IMR-90 (cell line): ENCODE results near the gene DOHH. TPM values are rescaled to one million over a fixed set of nuclear protein-coding genes. Genes with fewer than 3 reads are reported as not detected.

Experiments
- ATAC-seq: fragments of 200-7000 bp; cut with Tn5 transposase; 2 replicates; pipeline ENCODE4 v1.9.1; 2020; ENCODE audit warnings: low read depth, mild to moderate bottlenecking, moderate library complexity
- BruUV-seq: library from RNA; stranded (reverse); fragments of 400-500 nt; replicated peaks from 2 replicates; lab custom pipeline; 2021; lab: Mats Ljungman, UMichigan
- CTCF ChIA-PET: fragments of 300-600 bp; formaldehyde crosslinking; extraction: SDS; loops from one replicate; lab custom pipeline; 2021; ENCODE audit warnings: antibody characterized with exemption; lab: Yijun Ruan, JAX
- POLR2A ChIA-PET: fragments of 300-600 bp; sonication (Branson Sonifier 250); formaldehyde crosslinking; loops from one replicate; lab custom pipeline; 2022; ENCODE audit warnings: antibody characterized with exemption; ENCODE audit not compliant: unreplicated experiment; lab: Charles Lee
- DNase-seq: peaks from one replicate; pipeline ENCODE4 v3.0.0; 2013
- H2AFZ ChIP-seq: replicated peaks from 2 replicates; pipeline ENCODE3; 2013; ENCODE audit warnings: low read length, mild to moderate bottlenecking; ENCODE audit not compliant: poor library complexity
- H2AK5ac ChIP-seq: 2 replicates; pipeline ENCODE4 v1.6.1; 2013; ENCODE audit warnings: low read depth, low read length, inconsistent platforms
- H2AK9ac ChIP-seq: replicated peaks from 2 replicates; pipeline ENCODE3; 2013; ENCODE audit warnings: mild to moderate bottlenecking, low read depth, low read length, moderate library complexity; ENCODE audit not compliant: poor library complexity
- H2BK120ac ChIP-seq: 2 replicates; pipeline ENCODE4 v1.6.1; 2013; ENCODE audit warnings: low read depth, low read length, inconsistent platforms
- H2BK15ac ChIP-seq: 3 replicates; pipeline ENCODE4 v1.6.1; 2013; ENCODE audit warnings: low read depth, low read length, inconsistent platforms
- H2BK20ac ChIP-seq: 2 replicates; pipeline ENCODE4 v1.6.1; 2013; ENCODE audit warnings: low read depth, mild to moderate bottlenecking, inconsistent platforms, low read length, moderate library complexity
- H2BK5ac ChIP-seq: 2 replicates; pipeline ENCODE4 v1.6.1; 2013; ENCODE audit warnings: mild to moderate bottlenecking, low read depth, low read length, inconsistent platforms; ENCODE audit not compliant: poor library complexity, severe bottlenecking
- H3K14ac ChIP-seq: replicated peaks from 2 replicates; pipeline ENCODE4 v1.6.1; 2013; ENCODE audit warnings: low read depth, low read length, inconsistent platforms
- H3K18ac ChIP-seq: 2 replicates; pipeline ENCODE4 v1.6.1; 2013; ENCODE audit warnings: low read depth, low read length, control low read depth
- H3K23ac ChIP-seq: 2 replicates; pipeline ENCODE4 v1.6.1; 2013; ENCODE audit warnings: low read depth, low read length, inconsistent platforms
- H3K27ac ChIP-seq: 2 replicates; pipeline ENCODE4 v1.5.1; 2013; ENCODE audit warnings: mild to moderate bottlenecking, control low read depth, low read length; ENCODE audit not compliant: insufficient read depth
- H3K27me3 ChIP-seq: 2 replicates; pipeline ENCODE4 v1.6.1; 2013; ENCODE audit warnings: low read length; ENCODE audit not compliant: control insufficient read depth, insufficient read depth
- H3K36me3 ChIP-seq: 2 replicates; pipeline ENCODE4 v1.6.1; 2013; ENCODE audit warnings: low read length, mixed read lengths; ENCODE audit not compliant: control insufficient read depth, insufficient read depth
- H3K4ac ChIP-seq: 2 replicates; pipeline ENCODE4 v1.6.1; 2013; ENCODE audit warnings: low read depth, low read length, inconsistent platforms
- H3K4me1 ChIP-seq: 2 replicates; pipeline ENCODE4 v1.6.1; 2013; ENCODE audit warnings: low read length, mixed read lengths; ENCODE audit not compliant: control insufficient read depth, insufficient read depth
- H3K4me2 ChIP-seq: 2 replicates; pipeline ENCODE4 v1.6.1; 2013; ENCODE audit warnings: low read depth, mild to moderate bottlenecking, control low read depth, low read length, moderate library complexity
- H3K4me3 ChIP-seq: 2 replicates; pipeline ENCODE4 v1.5.1; 2013; ENCODE audit warnings: low read depth, mild to moderate bottlenecking, control low read depth, low read length, moderate library complexity; ENCODE audit not compliant: insufficient read depth
- H3K56ac ChIP-seq: 2 replicates; pipeline ENCODE4 v1.6.1; 2013; ENCODE audit warnings: low read length, inconsistent platforms; ENCODE audit not compliant: insufficient read depth; ENCODE audit errors: extremely low read depth
- H3K79me1 ChIP-seq, 2 experiments: 2 replicates each; pipeline ENCODE4 v1.6.1; 2013; ENCODE audit warnings: low read length in 2 of 2, inconsistent platforms in 1 of 2, low read depth in 1 of 2
- H3K9ac ChIP-seq: 2 replicates; pipeline ENCODE4 v1.6.1; 2013; ENCODE audit warnings: low read depth, low read length, control low read depth
- H3K9me1 ChIP-seq: 2 replicates; pipeline ENCODE4 v1.6.1; 2013; ENCODE audit warnings: low read length, inconsistent platforms; ENCODE audit not compliant: insufficient read depth
- H3K9me3 ChIP-seq: 2 replicates; pipeline ENCODE4 v1.6.1; 2013; ENCODE audit warnings: low read length; ENCODE audit not compliant: control insufficient read depth, insufficient read depth
- H4K20me1 ChIP-seq: 2 replicates; pipeline ENCODE4 v1.6.1; 2013; ENCODE audit warnings: low read length, inconsistent platforms; ENCODE audit not compliant: insufficient read depth
- H4K5ac ChIP-seq: 2 replicates; pipeline ENCODE4 v1.6.1; 2013; ENCODE audit warnings: mild to moderate bottlenecking, low read depth, low read length, control low read depth
- H4K8ac ChIP-seq, 2 experiments: 2 replicates each; pipeline ENCODE4 v1.6.1; 2013; ENCODE audit warnings: low read depth in 2 of 2, low read length in 2 of 2, control low read depth in 1 of 2, inconsistent platforms in 1 of 2
- H4K91ac ChIP-seq: 2 replicates; pipeline ENCODE4 v1.6.1; 2013; ENCODE audit warnings: low read depth, low read length, inconsistent platforms; ENCODE audit not compliant: insufficient read depth
- BHLHE40 ChIP-seq: fragments of 150-350 bp; IDR thresholded peaks from 2 replicates; pipeline ENCODE4 v1.6.1; 2016; ENCODE audit warnings: mild to moderate bottlenecking, low read depth, low read length
- CEBPB ChIP-seq: IDR thresholded peaks from 2 replicates; pipeline ENCODE4 v1.6.1; 2012; ENCODE audit warnings: low read depth, low read length, improper control_type of control experiment
- CHD1 ChIP-seq: IDR thresholded peaks from 2 replicates; pipeline ENCODE4 v1.6.1; 2012; ENCODE audit warnings: low read depth, low read length, improper control_type of control experiment
- FOS ChIP-seq: fragments of 150-350 bp; IDR thresholded peaks from 2 replicates; pipeline ENCODE4 v1.6.1; 2016; ENCODE audit warnings: low read depth, low read length
- MAFK ChIP-seq: IDR thresholded peaks from 2 replicates; pipeline ENCODE4 v1.6.1; 2012; ENCODE audit warnings: low read depth, low read length, improper control_type of control experiment
- MAZ ChIP-seq: IDR thresholded peaks from 2 replicates; pipeline ENCODE4 v1.6.1; 2012; ENCODE audit warnings: low read depth, mild to moderate bottlenecking, low read length, improper control_type of control experiment, moderate library complexity, borderline replicate concordance
- MXI1 ChIP-seq: IDR thresholded peaks from 2 replicates; pipeline ENCODE4 v1.6.1; 2012; ENCODE audit warnings: low read depth, mild to moderate bottlenecking, low read length, moderate library complexity, borderline replicate concordance
- NFE2L2 ChIP-seq: fragments of 150-350 bp; IDR thresholded peaks from 2 replicates; pipeline ENCODE4 v1.6.1; 2016; ENCODE audit warnings: low read depth, mild to moderate bottlenecking, low read length
- POLR2A ChIP-seq: IDR thresholded peaks from 2 replicates; pipeline ENCODE4 v1.6.1; 2012; ENCODE audit warnings: mild to moderate bottlenecking, low read depth, low read length
- RAD21 ChIP-seq: IDR thresholded peaks from 2 replicates; pipeline ENCODE4 v1.6.1; 2012; ENCODE audit warnings: low read length, improper control_type of control experiment
- RCOR1 ChIP-seq: IDR thresholded peaks from 2 replicates; pipeline ENCODE4 v1.6.1; 2012; ENCODE audit warnings: mild to moderate bottlenecking, low read length, improper control_type of control experiment; ENCODE audit not compliant: insufficient replicate concordance
- RFX5 ChIP-seq: IDR thresholded peaks from 2 replicates; pipeline ENCODE4 v1.8.0; 2012; ENCODE audit warnings: low read depth, mild to moderate bottlenecking, low read length, moderate library complexity
- SMC3 ChIP-seq: fragments of 150-350 bp; IDR thresholded peaks from 2 replicates; pipeline ENCODE4 v1.6.1; 2016; ENCODE audit warnings: low read depth, mild to moderate bottlenecking, antibody characterized with exemption, low read length, moderate library complexity
- WGBS, 2 experiments: methylation state at CpG; one replicate each; pipeline versions ENCODE4 v1.1.5 to v1.1.7; 2013; ENCODE audit warnings: missing lambda C conversion rate in 2 of 2; ENCODE audit not compliant: insufficient read length in 1 of 2; ENCODE audit errors: extremely low coverage in 2 of 2; 5-methylcytosine and 5-hydroxymethylcytosine counted together
- dilution Hi-C: fragments of 300-500 bp; cut with HindIII; formaldehyde crosslinking; loops from one replicate; pipeline ENCODE4 v1.14.3; 2018; ENCODE audit warnings: low sequenced_read_pairs; ENCODE audit not compliant: unreplicated experiment
- in situ Hi-C: fragments of 300-500 bp; cut with MboI; formaldehyde crosslinking; loops from 3 replicates; pipeline ENCODE4 v1.14.3; 2019; ENCODE audit warnings: low sequenced_read_pairs, inconsistent platforms, mixed read lengths
- intact Hi-C: fragments of 100-400 bp; cut with micrococcal nuclease; formaldehyde crosslinking; loops from 2 replicates; pipeline ENCODE4 v1.10.0; 2022
- polyA plus RNA-seq, 3 experiments: library from polyadenylated mRNA; depleted of rRNA; stranded (reverse); fragments of >200 nt; gene quantifications; 2 replicates each; pipeline ENCODE4 v1.2.3, GENCODE V29; 2012; ENCODE audit warnings: low replicate concordance in 1 of 3
- total RNA-seq: library from RNA; depleted of rRNA; stranded (reverse); fragments of >200 nt; gene quantifications from 2 replicates; pipeline ENCODE4 v1.2.3, GENCODE V29; 2012
- TF ChIP-seq, protein P1 (sequence below): fragments of 150-350 bp; IDR thresholded peaks from 2 replicates; pipeline ENCODE4 v1.6.1; 2017; ENCODE audit warnings: mild to moderate bottlenecking, antibody characterized with exemption, low read length, low read depth
- TF ChIP-seq, protein P2 (sequence below): conservative IDR thresholded peaks from 2 replicates; pipeline ENCODE4 v1.5.1; 2012; ENCODE audit warnings: mild to moderate bottlenecking, low read depth, low read length, improper control_type of control experiment
- TF ChIP-seq, protein P3 (sequence below): fragments of 150-350 bp; IDR thresholded peaks from 2 replicates; pipeline ENCODE4 v1.6.1; 2016; ENCODE audit warnings: low read depth, mild to moderate bottlenecking, low read length, moderate library complexity, borderline replicate concordance

Gene DOHH
- total and polyA plus RNA-seq, 2 of the 4 experiments (the other 2 are of a cell fraction) = 3.2 to 9.2 TPM

DNA sequence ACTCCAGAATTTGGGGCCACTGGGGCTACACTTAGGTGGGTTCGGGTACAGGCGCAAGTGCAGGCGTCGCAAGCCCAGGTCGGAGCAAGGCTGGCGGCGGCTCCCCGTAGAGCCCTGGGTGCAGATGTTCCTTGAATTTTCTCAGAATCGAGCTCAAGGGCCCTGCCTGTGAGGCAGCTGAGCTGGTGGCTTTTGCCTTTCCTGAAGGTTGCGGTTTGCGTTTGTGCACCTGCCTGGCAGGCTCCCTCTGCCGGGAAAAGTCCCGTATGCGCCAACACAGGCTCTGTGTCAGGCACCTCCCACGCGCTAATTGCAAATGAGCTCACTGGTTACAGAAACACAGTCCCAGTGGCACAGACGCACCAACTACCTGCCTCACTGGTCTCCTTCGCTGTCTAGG, 5.9 kb downstream of the DOHH start:
- H3K4ac ChIP-seq = no peak overlapping the region
- no peaks in the 10 kb centered on the region for H3K4me1 ChIP-seq
- ChIA-PET CTCF (no interaction called here), POLR2A (no interaction called here)
- H2BK20ac ChIP-seq = no peak overlapping the region
- DNase-seq (no peak), ATAC-seq (no peak)
- intact Hi-C loops (no loop called here), in situ Hi-C loops (loop anchor here (25.0 kb wide), 1 partner anchor 532 kb away; no protein-coding TSS in a partner anchor), dilution Hi-C loops (no loop called here)
- H2AK5ac ChIP-seq = no peak overlapping the region
- H3K9me1 ChIP-seq = peaks cover under 1% of the 10 kb centered on the region; the same call in 1 of the 2 replicates
- no peak overlapping the region for H3K9ac ChIP-seq
- H2BK5ac ChIP-seq = no peak overlapping the region
- H2BK120ac ChIP-seq = no peak overlapping the region
- no peak for TF ChIP-seq CHD1
- TF ChIP-seq RCOR1 = no peak
- TF ChIP-seq NFE2L2 = no peak
- no peak for TF ChIP-seq POLR2A
- TF ChIP-seq MXI1 = no peak
- TF ChIP-seq FOS = no peak
- no peak for TF ChIP-seq CEBPB
- no peak for TF ChIP-seq RFX5
- TF ChIP-seq, protein P1, sequence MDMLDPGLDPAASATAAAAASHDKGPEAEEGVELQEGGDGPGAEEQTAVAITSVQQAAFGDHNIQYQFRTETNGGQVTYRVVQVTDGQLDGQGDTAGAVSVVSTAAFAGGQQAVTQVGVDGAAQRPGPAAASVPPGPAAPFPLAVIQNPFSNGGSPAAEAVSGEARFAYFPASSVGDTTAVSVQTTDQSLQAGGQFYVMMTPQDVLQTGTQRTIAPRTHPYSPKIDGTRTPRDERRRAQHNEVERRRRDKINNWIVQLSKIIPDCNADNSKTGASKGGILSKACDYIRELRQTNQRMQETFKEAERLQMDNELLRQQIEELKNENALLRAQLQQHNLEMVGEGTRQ = no peak
- no peak for TF ChIP-seq RAD21
- TF ChIP-seq MAZ = no peak
- TF ChIP-seq BHLHE40 = no peak
- TF ChIP-seq, protein P2, sequence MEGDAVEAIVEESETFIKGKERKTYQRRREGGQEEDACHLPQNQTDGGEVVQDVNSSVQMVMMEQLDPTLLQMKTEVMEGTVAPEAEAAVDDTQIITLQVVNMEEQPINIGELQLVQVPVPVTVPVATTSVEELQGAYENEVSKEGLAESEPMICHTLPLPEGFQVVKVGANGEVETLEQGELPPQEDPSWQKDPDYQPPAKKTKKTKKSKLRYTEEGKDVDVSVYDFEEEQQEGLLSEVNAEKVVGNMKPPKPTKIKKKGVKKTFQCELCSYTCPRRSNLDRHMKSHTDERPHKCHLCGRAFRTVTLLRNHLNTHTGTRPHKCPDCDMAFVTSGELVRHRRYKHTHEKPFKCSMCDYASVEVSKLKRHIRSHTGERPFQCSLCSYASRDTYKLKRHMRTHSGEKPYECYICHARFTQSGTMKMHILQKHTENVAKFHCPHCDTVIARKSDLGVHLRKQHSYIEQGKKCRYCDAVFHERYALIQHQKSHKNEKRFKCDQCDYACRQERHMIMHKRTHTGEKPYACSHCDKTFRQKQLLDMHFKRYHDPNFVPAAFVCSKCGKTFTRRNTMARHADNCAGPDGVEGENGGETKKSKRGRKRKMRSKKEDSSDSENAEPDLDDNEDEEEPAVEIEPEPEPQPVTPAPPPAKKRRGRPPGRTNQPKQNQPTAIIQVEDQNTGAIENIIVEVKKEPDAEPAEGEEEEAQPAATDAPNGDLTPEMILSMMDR = no peak
- no peak for TF ChIP-seq MAFK
- no peak for TF ChIP-seq SMC3
- TF ChIP-seq, protein P3, sequence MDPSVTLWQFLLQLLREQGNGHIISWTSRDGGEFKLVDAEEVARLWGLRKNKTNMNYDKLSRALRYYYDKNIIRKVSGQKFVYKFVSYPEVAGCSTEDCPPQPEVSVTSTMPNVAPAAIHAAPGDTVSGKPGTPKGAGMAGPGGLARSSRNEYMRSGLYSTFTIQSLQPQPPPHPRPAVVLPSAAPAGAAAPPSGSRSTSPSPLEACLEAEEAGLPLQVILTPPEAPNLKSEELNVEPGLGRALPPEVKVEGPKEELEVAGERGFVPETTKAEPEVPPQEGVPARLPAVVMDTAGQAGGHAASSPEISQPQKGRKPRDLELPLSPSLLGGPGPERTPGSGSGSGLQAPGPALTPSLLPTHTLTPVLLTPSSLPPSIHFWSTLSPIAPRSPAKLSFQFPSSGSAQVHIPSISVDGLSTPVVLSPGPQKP = no peak
- H3K27ac ChIP-seq = no peak overlapping the region
- no peak overlapping the region for H2BK15ac ChIP-seq
- H3K79me1 ChIP-seq = peaks cover under 1 to 31% of the 10 kb centered on the region in 2 experiments; a peak in 3 of 4 replicates
- H2AFZ ChIP-seq = no peak overlapping the region
- H4K20me1 ChIP-seq = no peaks in the 10 kb centered on the region
- no peaks in the 10 kb centered on the region for H3K27me3 ChIP-seq
- H4K5ac ChIP-seq = no peak overlapping the region
- H4K8ac ChIP-seq = no peak overlapping the region
- H3K4me2 ChIP-seq = no peak overlapping the region
- WGBS, 2 experiments = 97% methylated on average over 16 of the region's 18 CpGs; no CpG with 5 or more reads in 1 of the 2 experiments
- H2AK9ac ChIP-seq = no peak overlapping the region
- H3K18ac ChIP-seq = no peak overlapping the region
- H3K14ac ChIP-seq = no peak overlapping the region
- no peak overlapping the region for H4K91ac ChIP-seq
- H3K9me3 ChIP-seq = no peaks in the 10 kb centered on the region
- no TSS peak for BruUV-seq
- no peak overlapping the region for H3K23ac ChIP-seq
- H3K56ac ChIP-seq = no peak overlapping the region
- H3K36me3 ChIP-seq = peaks cover 31% of the 10 kb centered on the region
- no peak overlapping the region for H3K4me3 ChIP-seq
